ENCODE data around the gene SHISA4.
A peak's percentile ranks its signal among the peaks of the same experiment; 100 is the strongest.
"Not testable (repeated sequence)": the region's sequence is repeated elsewhere in the genome, so short reads cannot be mapped to it uniquely, and the experiment has no call there.

SHISA4 gene

GRCh38 chr1:201895120-201895665 is 6.5 kb downstream of the SHISA4 start:
- in situ Hi-C loops (cut with HindIII; ENCODE audit: low pct_ligation_motif_present, low pct_unique_long_range_greater_than_20kb, low sequenced_read_pairs): no loop called here
- DNase-seq: no peak

GRCh38 chr1:201895913-201896807 is 7.5 kb downstream of the SHISA4 start:
- in situ Hi-C loops (cut with HindIII; ENCODE audit: low pct_ligation_motif_present, low pct_unique_long_range_greater_than_20kb, low sequenced_read_pairs): no loop called here
- DNase-seq: peak; percentile 90

GRCh38 chr1:201896951-201897391 is 8.3 kb downstream of the SHISA4 start:
- DNase-seq: peak; percentile 49
- in situ Hi-C loops (cut with HindIII; ENCODE audit: low pct_ligation_motif_present, low pct_unique_long_range_greater_than_20kb, low sequenced_read_pairs): no loop called here

DNA sequence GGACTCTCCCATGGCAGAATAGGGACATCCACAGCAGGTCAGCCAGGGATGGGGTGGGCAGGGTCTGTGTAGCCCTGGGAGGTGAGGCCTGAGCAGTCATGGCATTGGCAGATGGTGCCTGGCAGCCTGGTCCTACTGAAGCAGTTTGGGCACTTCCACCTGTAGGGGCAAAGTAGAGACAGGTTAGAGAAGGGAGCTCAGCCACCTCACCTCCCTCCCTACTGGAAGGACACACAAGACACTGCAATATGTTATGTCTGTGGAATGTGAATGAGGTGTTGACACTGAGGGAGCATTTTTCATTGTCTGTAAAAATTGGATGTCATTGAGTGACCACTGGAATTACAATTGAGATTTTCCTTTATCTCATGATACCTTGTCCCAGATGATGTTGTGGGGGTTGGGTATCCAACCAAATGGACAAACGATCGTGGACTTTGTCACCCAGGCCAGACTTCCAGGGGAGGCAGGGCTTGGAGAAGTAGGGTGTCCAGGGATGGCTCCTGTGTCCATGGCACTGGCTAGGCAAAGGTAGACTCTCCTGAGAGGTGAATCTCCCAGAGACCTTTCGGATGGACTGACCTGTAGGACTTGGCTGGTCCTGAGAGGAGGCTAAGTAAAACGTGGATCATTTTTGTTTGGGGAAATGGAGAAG is 9.7 kb downstream of the SHISA4 start:
- in situ Hi-C loops (cut with HindIII; ENCODE audit: low pct_ligation_motif_present, low pct_unique_long_range_greater_than_20kb, low sequenced_read_pairs): no loop called here
- no peak for DNase-seq

DNA sequence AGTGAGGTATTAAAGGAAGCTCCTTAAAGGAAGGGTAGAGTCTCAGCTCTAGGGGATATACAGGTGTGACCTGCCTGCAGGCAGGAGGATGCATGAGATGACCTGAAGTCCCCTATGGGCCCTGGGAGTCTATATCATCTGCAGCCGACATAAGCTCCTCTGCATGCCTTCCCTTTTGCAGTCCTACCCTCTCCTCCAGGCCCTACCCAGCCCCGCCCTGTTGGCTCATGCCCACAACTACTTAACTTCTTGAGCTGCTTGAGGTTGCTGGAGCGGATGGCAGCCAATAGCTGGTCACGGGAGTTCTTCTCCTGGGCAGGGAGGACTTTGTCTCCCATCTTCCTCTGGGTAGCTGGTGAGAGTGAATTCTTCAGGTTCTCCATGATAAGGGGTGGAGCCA is 10.3 kb downstream of the SHISA4 start:
- in situ Hi-C loops (cut with HindIII; ENCODE audit: low pct_ligation_motif_present, low pct_unique_long_range_greater_than_20kb, low sequenced_read_pairs): no loop called here
- DNase-seq: no peak

GRCh38 chr1:201899683-201900429 is 11.2 kb downstream of the SHISA4 start:
- in situ Hi-C loops (cut with HindIII; ENCODE audit: low pct_ligation_motif_present, low pct_unique_long_range_greater_than_20kb, low sequenced_read_pairs): no loop called here
- DNase-seq: no peak

DNA sequence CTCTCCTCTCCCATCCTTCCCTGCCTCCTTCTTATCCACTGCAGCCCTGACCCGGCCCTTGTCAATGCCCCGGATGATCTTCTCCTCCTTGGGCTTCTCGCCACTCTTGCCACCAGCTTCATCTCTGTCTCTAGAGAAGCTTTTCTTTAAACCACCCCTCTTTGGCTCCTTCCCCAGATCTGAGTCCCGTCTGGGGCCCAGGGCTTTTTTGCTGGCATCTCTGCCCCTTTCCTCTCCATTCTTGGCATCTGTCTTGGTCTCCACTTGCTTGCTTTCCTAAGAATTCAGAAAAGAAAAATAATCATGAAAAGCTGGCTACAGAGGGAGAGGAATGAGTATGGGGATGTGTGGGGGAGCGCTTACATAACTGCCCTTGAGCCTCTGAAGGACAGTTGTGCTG is 11.8 kb downstream of the SHISA4 start:
- in situ Hi-C loops (cut with HindIII; ENCODE audit: low pct_ligation_motif_present, low pct_unique_long_range_greater_than_20kb, low sequenced_read_pairs): no loop called here

GRCh38 chr1:201901036-201901435 is 12.3 kb downstream of the SHISA4 start:
- DNase-seq; in situ Hi-C loops (cut with HindIII; ENCODE audit: low pct_ligation_motif_present, low pct_unique_long_range_greater_than_20kb, low sequenced_read_pairs): not testable (repeated sequence)

More for the DNA sequence above, 11.8 kb downstream of the SHISA4 start:
- no peak for DNase-seq

GRCh38 chr1:201902198-201902597 is 13.5 kb downstream of the SHISA4 start:
- DNase-seq: no peak
- in situ Hi-C loops (cut with HindIII; ENCODE audit: low pct_ligation_motif_present, low pct_unique_long_range_greater_than_20kb, low sequenced_read_pairs): no loop called here

- in situ Hi-C loops (cut with HindIII; ENCODE audit: low pct_ligation_motif_present, low pct_unique_long_range_greater_than_20kb, low sequenced_read_pairs): no loop called here
- DNase-seq: no peak
Observed at GRCh38 chr1:201903135-201903534, 14.4 kb downstream of the SHISA4 start.

DNA sequence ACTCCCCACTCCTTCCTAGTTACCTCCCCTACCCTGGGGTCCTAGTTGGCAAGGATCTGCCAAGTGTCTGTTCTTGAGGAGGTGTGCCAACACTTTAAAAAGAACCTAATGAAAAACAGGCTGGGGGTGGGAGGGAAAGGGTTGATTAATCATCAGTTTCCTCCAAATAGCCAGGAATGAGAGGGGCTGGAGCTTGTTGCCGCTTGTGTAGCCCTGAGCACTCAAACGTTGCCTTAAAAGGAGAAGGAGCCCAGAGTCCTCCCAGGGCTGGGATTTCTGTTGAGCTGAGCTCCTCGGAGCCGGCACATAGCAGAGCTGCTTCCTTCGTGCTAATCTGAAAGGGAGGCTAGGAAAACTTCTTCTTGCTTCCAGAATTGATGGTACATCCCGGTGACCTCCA is 15.9 kb downstream of the SHISA4 start:
- in situ Hi-C loops (cut with HindIII; ENCODE audit: low pct_ligation_motif_present, low pct_unique_long_range_greater_than_20kb, low sequenced_read_pairs): no loop called here
- no peak for DNase-seq

GRCh38 chr1:201905234-201905890 is 16.7 kb downstream of the SHISA4 start:
- no peak for DNase-seq
- in situ Hi-C loops (cut with HindIII; ENCODE audit: low pct_ligation_motif_present, low pct_unique_long_range_greater_than_20kb, low sequenced_read_pairs): no loop called here

GRCh38 chr1:201906336-201906735 is 17.6 kb downstream of the SHISA4 start:
- in situ Hi-C loops (cut with HindIII; ENCODE audit: low pct_ligation_motif_present, low pct_unique_long_range_greater_than_20kb, low sequenced_read_pairs): no loop called here
- no peak for DNase-seq

DNA sequence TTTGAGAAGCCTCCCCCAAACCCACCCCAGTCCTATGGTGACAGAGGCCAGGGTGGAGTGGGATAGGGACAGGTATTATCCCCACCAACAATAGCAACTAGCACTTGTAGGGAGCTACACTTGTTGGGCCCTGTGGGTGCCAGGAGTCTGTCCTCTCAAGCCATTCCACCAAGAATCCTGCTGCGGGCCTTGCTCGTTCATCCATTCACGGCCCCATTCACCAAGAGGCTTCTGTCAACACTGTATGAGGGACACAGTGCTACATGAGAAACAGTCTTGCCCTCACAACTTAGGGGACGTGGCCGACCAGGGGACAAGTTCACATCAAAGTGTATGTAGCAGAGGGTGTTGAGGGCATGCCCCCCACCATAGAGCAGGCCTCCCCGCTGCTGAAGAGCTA is 18.9 kb downstream of the SHISA4 start:
- no peak for DNase-seq
- in situ Hi-C loops (cut with HindIII; ENCODE audit: low pct_ligation_motif_present, low pct_unique_long_range_greater_than_20kb, low sequenced_read_pairs): no loop called here

- in situ Hi-C loops (cut with HindIII; ENCODE audit: low pct_ligation_motif_present, low pct_unique_long_range_greater_than_20kb, low sequenced_read_pairs): no loop called here
- no peak for DNase-seq
Observed at GRCh38 chr1:201911826-201912571, 23.3 kb downstream of the SHISA4 start.

GRCh38 chr1:201912832-201913231 is 24.1 kb downstream of the SHISA4 start:
- no peak for DNase-seq
- in situ Hi-C loops (cut with HindIII; ENCODE audit: low pct_ligation_motif_present, low pct_unique_long_range_greater_than_20kb, low sequenced_read_pairs): no loop called here

- in situ Hi-C loops (cut with HindIII; ENCODE audit: low pct_ligation_motif_present, low pct_unique_long_range_greater_than_20kb, low sequenced_read_pairs): no loop called here
- no peak for DNase-seq
Observed at GRCh38 chr1:201914456-201915235, 25.9 kb downstream of the SHISA4 start.

Measured in ACHN (cell line).